Subcutaneous adipose tissue (tissue), 4 donors: Measurements from ENCODE around the gene ZNF724. TPM values are rescaled to one million over a fixed set of nuclear protein-coding genes. Genes with fewer than 3 reads are reported as not detected.

Experiments used
- CTCF ChIP-seq: fragments of 450-650 bp; IDR thresholded peaks from one replicate; pipeline ENCODE4 v1.5.1; 2016; ENCODE audit warnings: low read depth, mild to moderate bottlenecking, control low read depth, antibody characterized with exemption, moderate library complexity
- total RNA-seq, 4 donors: library from RNA; depleted of rRNA; stranded (reverse); fragments of >200 nt; gene quantifications; one replicate each; pipeline ENCODE4 v1.1.0, GENCODE V29; 2016

ZNF724 gene
- total RNA-seq: 1 to 10 TPM; 2.6 to 4.1 (median 3.8) TPM

- no peak for TF ChIP-seq CTCF
These were observed at the start of gene ZNF724 for GRCh38 chr19:23249911-23250649. Gene ZNF724, minus strand, starts transcription at chr19:23250394. Its CDS starts 152 bp downstream, at chr19:23250242.

DNA sequence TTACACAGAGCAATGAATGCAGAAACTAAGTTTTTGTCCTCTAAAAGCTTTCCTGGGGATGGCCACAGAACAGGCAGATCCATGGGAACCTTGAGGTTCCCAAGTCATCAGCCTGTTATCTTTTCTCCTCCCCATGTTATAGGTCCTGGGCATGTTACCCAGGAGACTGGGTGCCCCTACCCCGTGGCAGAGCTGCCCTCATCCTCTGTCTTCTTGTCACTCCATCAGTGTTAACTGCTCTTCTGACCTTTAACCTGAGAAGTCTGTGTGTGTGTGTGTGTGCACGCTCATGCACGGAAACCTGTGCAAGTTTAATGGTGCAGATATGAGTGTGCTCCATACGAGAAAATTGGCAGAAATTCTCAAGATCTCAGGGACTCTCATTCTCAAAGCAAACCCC lies 43.9 kb upstream of the ZNF724 start:
- no peak for TF ChIP-seq CTCF

DNA sequence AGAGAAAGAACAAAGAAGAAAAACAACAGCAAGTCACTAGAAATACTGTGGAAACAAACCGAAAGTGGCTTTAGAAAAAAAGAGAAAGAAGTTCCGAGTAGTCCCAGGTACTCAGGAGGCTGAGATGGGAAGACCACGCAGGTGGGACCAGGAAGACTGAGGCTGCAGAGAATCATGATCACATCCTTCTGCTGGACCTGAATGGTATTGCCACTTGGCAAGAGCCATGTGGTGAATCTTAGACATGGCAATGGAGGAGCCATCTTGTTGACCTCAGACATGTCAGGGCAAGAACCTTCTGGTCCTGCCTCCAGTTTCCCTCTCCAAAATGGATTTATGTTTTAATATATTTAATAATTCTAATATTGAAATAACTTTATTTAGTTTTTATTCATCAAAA lies 37.4 kb upstream of the ZNF724 start:
- no peak for TF ChIP-seq CTCF

DNA sequence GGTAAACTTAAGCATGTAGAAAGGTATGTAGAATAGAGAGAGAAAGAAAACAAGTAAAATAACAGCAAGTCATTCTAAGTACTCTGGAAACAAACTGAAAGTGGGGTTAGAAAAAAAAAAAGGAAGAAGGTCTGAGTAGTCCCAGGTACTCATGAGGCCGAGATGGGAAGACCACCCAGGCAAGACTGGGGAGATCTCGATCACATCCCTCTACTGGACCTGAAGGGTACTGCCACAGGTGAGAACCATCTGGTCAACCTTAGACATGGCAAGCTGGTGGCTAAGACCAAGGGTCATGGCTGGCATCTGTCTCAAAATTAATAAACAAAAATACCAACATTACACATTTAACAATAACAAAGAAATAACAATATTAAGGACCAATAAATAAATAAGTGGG lies 36.3 kb upstream of the ZNF724 start:
- TF ChIP-seq CTCF: no peak

DNA sequence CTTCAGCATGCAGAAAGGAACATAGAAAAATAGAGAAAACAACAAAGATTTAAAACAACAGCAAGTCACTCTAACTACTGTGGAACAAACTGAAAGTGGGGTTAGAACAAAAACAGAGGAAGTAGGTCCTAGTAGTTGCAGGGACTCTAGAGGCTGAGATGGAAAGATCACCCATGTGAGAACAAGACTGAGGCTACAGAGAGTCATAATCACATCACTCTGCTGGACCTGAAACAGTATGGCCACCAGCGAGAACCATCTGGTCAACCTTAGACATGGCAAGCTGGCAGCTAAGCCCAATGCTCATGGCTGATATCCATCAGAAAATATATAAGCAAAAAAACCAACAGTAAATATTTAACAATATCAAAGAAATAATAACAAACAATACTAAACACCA lies 35.8 kb upstream of the ZNF724 start:
- no peak for TF ChIP-seq CTCF

- no peak for TF ChIP-seq CTCF
These were observed 33.7 kb upstream of the ZNF724 start for GRCh38 chr19:23283925-23284324.

DNA sequence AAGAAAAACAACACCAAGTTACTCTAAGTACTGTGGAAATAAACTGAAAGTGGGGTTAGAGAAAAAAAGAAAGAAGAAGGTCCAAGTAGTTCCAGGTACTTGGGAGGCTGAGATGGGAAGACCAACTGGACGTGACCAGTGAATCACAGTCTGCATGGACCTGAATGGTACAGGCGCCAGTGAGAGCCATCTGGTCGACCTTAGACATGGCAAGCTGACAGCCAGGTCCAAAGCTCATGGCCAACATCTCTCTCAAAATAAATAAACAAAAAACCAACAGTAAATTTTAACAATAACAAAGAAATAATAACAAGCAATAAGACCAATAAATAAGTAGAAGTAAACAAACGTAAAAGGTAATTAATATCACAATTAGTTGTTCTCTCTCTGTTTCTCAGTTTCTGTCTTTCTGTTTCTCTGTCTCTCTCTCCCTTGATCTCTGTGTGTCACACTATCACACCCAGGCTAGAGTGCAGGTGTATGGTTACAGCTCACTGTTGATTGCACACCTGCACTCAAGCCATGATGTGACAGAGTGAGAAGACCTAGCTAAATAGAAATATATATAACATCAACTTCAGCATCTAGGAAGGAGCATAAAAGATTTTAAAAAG lies 31.6 kb upstream of the ZNF724 start:
- no peak for TF ChIP-seq CTCF
